Smooth muscle cell of the brain vasculature (primary cell): ENCODE data around the gene TAF3.

Experiments used
- DNase-seq: peaks from one replicate; pipeline ENCODE4 v3.0.0-alpha.2; 2012; ENCODE audit warnings: low read depth, low spot score

The TAF3 gene

GRCh38 chr10:8044908-8045725, 226.8 kb downstream of the TAF3 start:
- no peak for DNase-seq

GRCh38 chr10:8045726-8046494, 227.6 kb downstream of the TAF3 start:
- no peak for DNase-seq

- no peak for DNase-seq
Measured at GRCh38 chr10:8047452-8048280, 229.4 kb downstream of the TAF3 start.

- DNase-seq, result no peak
Measured at GRCh38 chr10:8048281-8049008, 230.1 kb downstream of the TAF3 start.

GRCh38 chr10:8049045-8049864, 230.9 kb downstream of the TAF3 start:
- no peak for DNase-seq

- no peak for DNase-seq
Measured at GRCh38 chr10:8049865-8050555, 231.7 kb downstream of the TAF3 start.

- DNase-seq, result no peak
Measured at GRCh38 chr10:8050556-8051108, 232.3 kb downstream of the TAF3 start.

- DNase-seq, result no peak
Measured at GRCh38 chr10:8051109-8051821, 233.0 kb downstream of the TAF3 start.

- no peak for DNase-seq
Measured at GRCh38 chr10:8051851-8052257, 233.5 kb downstream of the TAF3 start.

GRCh38 chr10:8052341-8052955, 234.1 kb downstream of the TAF3 start:
- DNase-seq, result no peak

GRCh38 chr10:8052956-8053445, 234.7 kb downstream of the TAF3 start:
- DNase-seq, result no peak

- no peak for DNase-seq
Measured at GRCh38 chr10:8053446-8054243, 235.3 kb downstream of the TAF3 start.

GRCh38 chr10:8054244-8054493, 235.9 kb downstream of the TAF3 start:
- no peak for DNase-seq

- no peak for DNase-seq
Measured at GRCh38 chr10:8054494-8055407, 236.4 kb downstream of the TAF3 start, which contains the start of gene GATA3. TSS of gene GATA3 (plus strand) at chr10:8054688. CDS start at chr10:8055656, 968 bp downstream.

- DNase-seq, result no peak
Measured at GRCh38 chr10:8055420-8056349, 237.4 kb downstream of the TAF3 start.
